Prostate gland (tissue), 2 donors: Measurements from ENCODE around the gene PMM1.

Experiments used
- CTCF ChIP-seq, 4 experiments: fragments of 200-600 bp in 2 of 4; fragments of 450-650 bp in 2 of 4; sonication (generic) in 2 of 4; IDR thresholded peaks; 1 replicate in 3 of 4; 2 replicates in 1 of 4; pipeline ENCODE4 v1.5.1; 2016 to 2019; ENCODE audit warnings: antibody characterized with exemption in 4 of 4, mild to moderate bottlenecking in 2 of 4, moderate library complexity in 2 of 4
- POLR2A ChIP-seq: fragments of 450-650 bp; IDR thresholded peaks from one replicate; pipeline ENCODE4 v1.6.1; 2016; ENCODE audit warnings: antibody characterized with exemption, mild to moderate bottlenecking
- POLR2AphosphoS5 ChIP-seq: sonication (generic); formaldehyde crosslinking; IDR thresholded peaks from one replicate; pipeline ENCODE4 v1.6.1; 2017; ENCODE audit warnings: antibody characterized with exemption

- TF ChIP-seq CTCF (IDR thresholded peaks at IDR 0.05), result no peak
- no peak for TF ChIP-seq POLR2A
- TF ChIP-seq POLR2AphosphoS5, result no peak
These were observed 2.3 kb downstream of the PMM1 start for GRCh38 chr22:41587347-41587723.
